Lung (tissue), 12 donors: Measurements from ENCODE around the gene SEC11A. TPM values are rescaled to one million over a fixed set of nuclear protein-coding genes. Genes with fewer than 3 reads are reported as not detected.

Experiments
- ATAC-seq: fragments of 200-7000 bp; cut with Tn5 transposase; one replicate; pipeline ENCODE4 v1.9.1; 2020; ENCODE audit warnings: moderate number of reproducible peaks; ENCODE audit not compliant: insufficient read depth, low FRiP score
- DNase-seq, 3 donors: peaks; one replicate each; pipeline ENCODE4 v3.0.0-alpha.2; 2013 to 2017
- H3K27ac ChIP-seq, 2 donors: one replicate each; pipeline ENCODE4 v1.5.1; 2013; ENCODE audit warnings: mild to moderate bottlenecking in 2 of 2, moderate library complexity in 2 of 2, control low read depth in 1 of 2, inconsistent platforms in 1 of 2, low read depth in 1 of 2, low read length in 1 of 2
- H3K27me3 ChIP-seq, 3 donors: one replicate each; pipeline ENCODE4 v1.5.1; 2013; ENCODE audit warnings: low read length in 2 of 3; ENCODE audit not compliant: control insufficient read depth in 3 of 3, insufficient read depth in 3 of 3
- H3K36me3 ChIP-seq, 4 donors: one replicate each; pipeline ENCODE4 v1.5.1; 2013; ENCODE audit warnings: low read length in 4 of 4, mild to moderate bottlenecking in 1 of 4, moderate library complexity in 1 of 4; ENCODE audit not compliant: control insufficient read depth in 4 of 4, insufficient read depth in 4 of 4
- H3K4me1 ChIP-seq, 5 donors: one replicate each; pipeline ENCODE4 v1.5.1; 2013; ENCODE audit warnings: low read length in 5 of 5, mild to moderate bottlenecking in 2 of 5, moderate library complexity in 1 of 5; ENCODE audit not compliant: control insufficient read depth in 5 of 5, insufficient read depth in 5 of 5
- H3K4me3 ChIP-seq: one replicate; pipeline ENCODE4 v1.5.1; 2013; ENCODE audit warnings: mild to moderate bottlenecking, control low read depth, moderate library complexity
- H3K9ac ChIP-seq, 2 donors: one replicate each; pipeline ENCODE4 v1.5.1; 2013; ENCODE audit warnings: low read length in 2 of 2, control low read depth in 1 of 2; ENCODE audit not compliant: insufficient read depth in 1 of 2
- H3K9me3 ChIP-seq, 4 donors: one replicate each; pipeline ENCODE4 v1.5.1; 2013; ENCODE audit warnings: low read length in 3 of 4, mild to moderate bottlenecking in 1 of 4, moderate library complexity in 1 of 4; ENCODE audit not compliant: control insufficient read depth in 4 of 4, insufficient read depth in 3 of 4
- whole genome bisulfite sequencing, 2 donors: extraction: QIAGEN DNeasy Blood & Tissue Kit; methylation state at CpG; one replicate each; pipeline ENCODE4 v1.1.7; 2013; 5-methylcytosine and 5-hydroxymethylcytosine counted together
- polyA plus RNA-seq, 2 donors: library from polyadenylated mRNA; stranded (reverse); fragments of 200-250 nt; gene quantifications; one replicate each; pipeline ENCODE4 v1.2.1, GENCODE V29; 2013
- total RNA-seq, 2 donors: library from RNA; depleted of rRNA in 1 of 2; stranded (reverse); fragments of >200 nt in 1 of 2; gene quantifications; one replicate each; pipeline ENCODE4 v1.2.1, GENCODE V29; 2014 to 2021
- TF ChIP-seq, protein P1 (sequence below): IDR thresholded peaks from 2 replicates; pipeline ENCODE4 v1.5.1; 2012; ENCODE audit warnings: mild to moderate bottlenecking; ENCODE audit errors: control extremely low read depth, extremely low read depth
- donor health status: control.
- donor health status: control.
- donor health status: Bipolar disorder and iron deficiency.
- donor health status: healthy.
- donor health status: DM: yes; HTN: yes; CAD: no.

Gene SEC11A
- total and polyA plus RNA-seq, 4 donors, result 119 to 170 (median 143) TPM

DNA sequence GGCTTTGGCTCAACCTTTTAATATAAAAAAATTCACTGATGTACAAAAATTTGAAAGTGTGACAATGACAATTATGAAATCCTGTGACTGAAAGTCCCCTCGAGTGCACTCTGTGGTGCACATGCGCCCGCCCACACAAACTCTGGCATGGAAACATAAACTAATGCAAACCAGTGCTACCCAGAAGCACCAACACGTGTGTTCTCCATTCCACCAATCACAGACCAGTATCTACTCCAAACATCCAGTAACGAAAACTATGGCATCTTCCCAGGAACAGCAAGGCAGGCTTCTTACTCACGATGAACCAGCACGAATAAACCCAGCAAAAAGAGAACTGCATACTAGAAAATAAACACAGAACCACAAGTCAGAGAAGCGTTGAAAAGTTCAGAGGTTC lies 46.2 kb downstream of the SEC11A start:
- Histone ChIP-seq H3K36me3 (peaks cover 12 to 43% (median 20%) of the 10 kb centered on the region in 4 donors), H3K4me3 (no peak overlapping the region), H3K9me3 (no peaks in the 10 kb centered on the region), H3K4me1 (peaks cover 0 to 4% (median 0%) of the 10 kb centered on the region in 5 donors), H3K27ac (no peak overlapping the region), H3K9ac (no peak overlapping the region), H3K27me3 (no peaks in the 10 kb centered on the region)
- 90 to 92% methylated on average over 8 of the region's 8 CpGs for WGBS, 2 donors
- DNase-seq, result no peak
- TF ChIP-seq, protein P1, sequence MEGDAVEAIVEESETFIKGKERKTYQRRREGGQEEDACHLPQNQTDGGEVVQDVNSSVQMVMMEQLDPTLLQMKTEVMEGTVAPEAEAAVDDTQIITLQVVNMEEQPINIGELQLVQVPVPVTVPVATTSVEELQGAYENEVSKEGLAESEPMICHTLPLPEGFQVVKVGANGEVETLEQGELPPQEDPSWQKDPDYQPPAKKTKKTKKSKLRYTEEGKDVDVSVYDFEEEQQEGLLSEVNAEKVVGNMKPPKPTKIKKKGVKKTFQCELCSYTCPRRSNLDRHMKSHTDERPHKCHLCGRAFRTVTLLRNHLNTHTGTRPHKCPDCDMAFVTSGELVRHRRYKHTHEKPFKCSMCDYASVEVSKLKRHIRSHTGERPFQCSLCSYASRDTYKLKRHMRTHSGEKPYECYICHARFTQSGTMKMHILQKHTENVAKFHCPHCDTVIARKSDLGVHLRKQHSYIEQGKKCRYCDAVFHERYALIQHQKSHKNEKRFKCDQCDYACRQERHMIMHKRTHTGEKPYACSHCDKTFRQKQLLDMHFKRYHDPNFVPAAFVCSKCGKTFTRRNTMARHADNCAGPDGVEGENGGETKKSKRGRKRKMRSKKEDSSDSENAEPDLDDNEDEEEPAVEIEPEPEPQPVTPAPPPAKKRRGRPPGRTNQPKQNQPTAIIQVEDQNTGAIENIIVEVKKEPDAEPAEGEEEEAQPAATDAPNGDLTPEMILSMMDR, result no peak
- no peak for ATAC-seq

- TF ChIP-seq, protein P1, result no peak
- H3K9ac ChIP-seq, result no peak overlapping the region
- peaks cover 0 to 4% (median under 1%) of the 10 kb centered on the region in 5 donors for H3K4me1 ChIP-seq
- no peak overlapping the region for H3K27ac ChIP-seq
- DNase-seq (peak in 2 of 3 donors; percentile 22 to 24), ATAC-seq (no peak)
- H3K9me3 ChIP-seq, result no peaks in the 10 kb centered on the region
- H3K4me3 ChIP-seq, result no peak overlapping the region
- peaks cover 12 to 33% (median 17%) of the 10 kb centered on the region in 4 donors for H3K36me3 ChIP-seq
- 97 to 99% methylated on average over 3 of the region's 3 CpGs for WGBS, 2 donors
- H3K27me3 ChIP-seq, result no peaks in the 10 kb centered on the region
Measured at GRCh38 chr15:84668221-84668982, 47.5 kb downstream of the SEC11A start.

- no peaks in the 10 kb centered on the region for H3K27me3 ChIP-seq
- H3K4me3 ChIP-seq, result no peak overlapping the region
- peaks cover 9 to 32% (median 17%) of the 10 kb centered on the region in 4 donors for H3K36me3 ChIP-seq
- no peak overlapping the region for H3K9ac ChIP-seq
- TF ChIP-seq, protein P1, result no peak
- H3K4me1 ChIP-seq, result peaks cover 0 to 7% (median 0%) of the 10 kb centered on the region in 5 donors
- DNase-seq, result no peak
- WGBS, 2 donors, result 86 to 94% methylated on average over 2 of the region's 2 CpGs
- H3K27ac ChIP-seq, result no peak overlapping the region
- H3K9me3 ChIP-seq, result no peaks in the 10 kb centered on the region
- no peak for ATAC-seq
Measured at GRCh38 chr15:84666373-84666772, 49.6 kb downstream of the SEC11A start.
